Measurements from ENCODE around the gene PLEKHB2. TPM values are rescaled to one million over a fixed set of nuclear protein-coding genes. Genes with fewer than 3 reads are reported as not detected.
"Not testable (repeated sequence)": the region's sequence is repeated elsewhere in the genome, so short reads cannot be mapped to it uniquely, and the experiment has no call there.

The PLEKHB2 gene
- total and polyA plus RNA-seq, 12 donors, result 16.1 to 214 (median 96.0) TPM

GRCh38 chr2:131145040-131145439 is 39.9 kb downstream of the PLEKHB2 start:
- H3K36me3 ChIP-seq (replicated peaks in 1 of 2), result peaks cover 0 to 59% of the 10 kb centered on the region in 2 donors
- 89 to 96% (median 93%) methylated on average over 2 of the region's 2 CpGs for WGBS, 4 donors
- H3K4me1 ChIP-seq (replicated peaks in 1 of 2), result no peaks in the 10 kb centered on the region
- DNase-seq, result no peak
- no peaks in the 10 kb centered on the region for H3K27me3 ChIP-seq
- H3K9me3 ChIP-seq (replicated peaks in 1 of 3), result no peaks in the 10 kb centered on the region
- H3K4me3 ChIP-seq, result no peak overlapping the region
- intact Hi-C loops (cut with DNase I), result no loop called here
- H3K27ac ChIP-seq, result no peak overlapping the region
- TF ChIP-seq, protein P1, sequence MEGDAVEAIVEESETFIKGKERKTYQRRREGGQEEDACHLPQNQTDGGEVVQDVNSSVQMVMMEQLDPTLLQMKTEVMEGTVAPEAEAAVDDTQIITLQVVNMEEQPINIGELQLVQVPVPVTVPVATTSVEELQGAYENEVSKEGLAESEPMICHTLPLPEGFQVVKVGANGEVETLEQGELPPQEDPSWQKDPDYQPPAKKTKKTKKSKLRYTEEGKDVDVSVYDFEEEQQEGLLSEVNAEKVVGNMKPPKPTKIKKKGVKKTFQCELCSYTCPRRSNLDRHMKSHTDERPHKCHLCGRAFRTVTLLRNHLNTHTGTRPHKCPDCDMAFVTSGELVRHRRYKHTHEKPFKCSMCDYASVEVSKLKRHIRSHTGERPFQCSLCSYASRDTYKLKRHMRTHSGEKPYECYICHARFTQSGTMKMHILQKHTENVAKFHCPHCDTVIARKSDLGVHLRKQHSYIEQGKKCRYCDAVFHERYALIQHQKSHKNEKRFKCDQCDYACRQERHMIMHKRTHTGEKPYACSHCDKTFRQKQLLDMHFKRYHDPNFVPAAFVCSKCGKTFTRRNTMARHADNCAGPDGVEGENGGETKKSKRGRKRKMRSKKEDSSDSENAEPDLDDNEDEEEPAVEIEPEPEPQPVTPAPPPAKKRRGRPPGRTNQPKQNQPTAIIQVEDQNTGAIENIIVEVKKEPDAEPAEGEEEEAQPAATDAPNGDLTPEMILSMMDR (IDR thresholded peaks at IDR 0.05), result no peak
- no peak for TF ChIP-seq POLR2A (IDR thresholded peaks at IDR 0.05)

- intact Hi-C loops (cut with DNase I), result no loop called here
- DNase-seq, result no peak
- Histone ChIP-seq H3K27ac (no peak overlapping the region), H3K4me1 (replicated peaks in 1 of 2) (no peaks in the 10 kb centered on the region), H3K27me3 (no peaks in the 10 kb centered on the region), H3K4me3 (no peak overlapping the region), H3K9me3 (replicated peaks in 1 of 3) (no peaks in the 10 kb centered on the region), H3K36me3 (replicated peaks in 1 of 2) (peaks cover 0 to 54% of the 10 kb centered on the region in 2 donors)
- TF ChIP-seq, protein P1 (IDR thresholded peaks at IDR 0.05), result no peak
- TF ChIP-seq POLR2A (IDR thresholded peaks at IDR 0.05), result no peak
- WGBS, 4 donors, result 75 to 85% (median 81%) methylated on average over 7 of the region's 7 CpGs
Measured at GRCh38 chr2:131146231-131146630, 41.1 kb downstream of the PLEKHB2 start.

GRCh38 chr2:131146749-131147148 is 41.6 kb downstream of the PLEKHB2 start:
- Histone ChIP-seq H3K27ac (no peak overlapping the region), H3K27me3 (no peaks in the 10 kb centered on the region), H3K4me1 (replicated peaks in 1 of 2) (no peaks in the 10 kb centered on the region), H3K9me3 (replicated peaks in 1 of 3) (no peaks in the 10 kb centered on the region), H3K36me3 (replicated peaks in 1 of 2) (peaks cover 0 to 50% of the 10 kb centered on the region in 2 donors), H3K4me3 (no peak overlapping the region)
- TF ChIP-seq, protein P1 (IDR thresholded peaks at IDR 0.05), result no peak
- no peak for TF ChIP-seq POLR2A (IDR thresholded peaks at IDR 0.05)
- DNase-seq, result no peak
- 76 to 88% (median 79%) methylated on average over 1 of the region's 1 CpG for WGBS, 4 donors
- intact Hi-C loops (cut with DNase I), result no loop called here

GRCh38 chr2:131148426-131148825 is 43.3 kb downstream of the PLEKHB2 start:
- H3K4me1 ChIP-seq (replicated peaks in 1 of 2), result no peaks in the 10 kb centered on the region
- peak in 1 of 7 donors; percentile 18 for DNase-seq
- no peak for TF ChIP-seq POLR2A (IDR thresholded peaks at IDR 0.05)
- TF ChIP-seq, protein P1 (IDR thresholded peaks at IDR 0.05), result no peak
- H3K4me3 ChIP-seq, result no peak overlapping the region
- 70 to 81% (median 72%) methylated on average over 3 of the region's 3 CpGs for WGBS, 4 donors
- intact Hi-C loops (cut with DNase I), result no loop called here
- H3K9me3 ChIP-seq (replicated peaks in 1 of 3), result no peaks in the 10 kb centered on the region
- no peak overlapping the region for H3K27ac ChIP-seq
- H3K27me3 ChIP-seq, result no peaks in the 10 kb centered on the region
- H3K36me3 ChIP-seq (replicated peaks in 1 of 2), result peaks cover 0 to 43% of the 10 kb centered on the region in 2 donors

DNA sequence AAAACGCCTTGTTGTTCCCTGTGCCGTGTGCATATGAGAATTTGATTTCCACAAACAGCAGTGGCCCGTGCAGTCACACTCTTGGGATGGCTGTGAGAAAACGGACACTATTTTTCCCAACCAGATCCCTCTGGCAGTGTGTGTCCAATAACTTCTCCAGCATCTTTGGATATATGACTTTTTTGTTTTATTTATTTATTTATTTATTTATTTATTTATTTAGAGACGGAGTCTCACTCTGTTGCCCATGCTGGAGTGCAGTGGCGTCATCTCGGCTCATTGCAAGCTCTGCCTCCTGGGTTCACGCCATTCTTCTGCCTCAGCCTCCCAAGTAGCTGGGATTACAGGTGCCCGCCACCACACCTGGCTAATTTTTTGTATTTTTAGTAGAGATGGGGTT is 45.0 kb downstream of the PLEKHB2 start:
- H3K36me3 ChIP-seq (replicated peaks in 1 of 2), result peaks cover 0 to 34% of the 10 kb centered on the region in 2 donors
- not testable (repeated sequence) for H3K27me3 ChIP-seq; H3K4me3 ChIP-seq; H3K4me1 ChIP-seq (replicated peaks in 1 of 2); H3K9me3 ChIP-seq (replicated peaks in 1 of 3); DNase-seq; H3K27ac ChIP-seq
- 96 to 98% (median 98%) methylated on average over 9 of the region's 9 CpGs for WGBS, 4 donors
- intact Hi-C loops (cut with DNase I), result loop anchor here in 1 of 2 donors (10.0 kb wide), 3 partner anchors 185 to 335 kb away; no protein-coding TSS in a partner anchor

Measured in adrenal gland (tissue), 12 donors.